Measurements from ENCODE around the gene PIGW.
"Not testable (repeated sequence)": the region's sequence is repeated elsewhere in the genome, so short reads cannot be mapped to it uniquely, and the experiment has no call there.

Gene PIGW

DNA sequence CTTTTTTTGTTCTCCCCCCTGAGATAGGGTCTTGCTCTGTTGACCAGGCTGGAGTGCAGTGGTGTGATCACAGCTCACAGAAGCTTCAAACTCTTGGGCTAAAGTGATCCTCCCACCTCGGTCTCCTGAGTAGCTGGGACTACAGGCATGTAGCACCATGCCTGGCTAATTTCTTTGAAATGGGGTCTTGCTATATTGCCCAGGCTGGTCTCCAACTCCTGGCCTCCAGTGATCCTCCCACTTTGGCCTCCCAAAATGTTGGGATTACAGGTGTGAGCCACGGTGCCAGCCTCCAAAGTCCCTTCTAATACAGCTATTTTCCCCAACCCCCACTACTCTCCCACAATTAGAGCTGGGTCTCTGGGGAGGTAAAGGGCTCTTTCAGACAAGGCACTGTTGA is 26.3 kb upstream of the PIGW start:
- not testable (repeated sequence) for H3K4me1 ChIP-seq (ENCODE audit: control insufficient read depth, insufficient read depth, low read length); H3K27ac ChIP-seq (ENCODE audit: low read length); H3K4me3 ChIP-seq (ENCODE audit: low read length); H3K27me3 ChIP-seq (ENCODE audit: control insufficient read depth, insufficient read depth, low read length); H3K9me3 ChIP-seq (ENCODE audit: control insufficient read depth, insufficient read depth, low read length); DNase-seq (ENCODE audit: low read depth, low spot score)
- WGBS (ENCODE audit: insufficient coverage, insufficient read length), result no CpG with 5 or more reads among the region's 2 CpGs
- H3K36me3 ChIP-seq (ENCODE audit: control insufficient read depth, insufficient read depth, low read length), result peaks cover 66% of the 10 kb centered on the region

DNA sequence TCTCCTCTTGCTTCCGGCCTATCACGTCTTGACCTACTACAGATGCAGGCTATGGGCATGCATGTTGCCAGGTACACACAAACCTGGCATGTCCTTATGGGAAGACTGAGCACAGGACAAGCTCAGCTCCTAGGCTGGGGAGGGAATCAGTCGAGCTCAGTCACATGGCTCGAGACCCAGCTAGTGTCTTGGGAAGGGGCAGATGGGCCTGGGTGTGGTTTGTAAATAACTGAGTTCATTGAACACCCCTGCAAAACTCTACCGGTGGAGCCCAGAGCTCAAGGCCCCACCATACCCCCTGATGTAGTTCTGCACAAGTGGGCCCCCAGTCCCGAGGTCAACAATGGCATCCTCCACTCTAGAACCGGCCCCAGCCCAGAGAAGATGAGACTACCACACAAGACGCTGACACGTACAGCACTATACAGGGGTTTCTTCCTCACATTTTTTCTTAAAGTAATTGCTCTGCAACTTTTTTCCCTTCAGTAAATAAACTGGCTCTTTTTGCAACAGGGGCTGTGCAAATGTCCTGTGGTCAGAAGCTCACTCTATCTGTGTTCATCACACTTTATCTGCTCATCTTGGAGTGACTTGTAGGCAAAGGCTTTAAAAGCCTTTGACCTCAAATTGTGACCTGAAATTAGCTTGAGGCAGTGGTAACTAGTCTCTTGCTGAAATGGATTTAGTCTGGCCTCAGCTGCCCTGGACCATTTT is 25.4 kb upstream of the PIGW start:
- Histone ChIP-seq H3K4me3 (ENCODE audit: low read length) (no peak overlapping the region), H3K4me1 (ENCODE audit: control insufficient read depth, insufficient read depth, low read length) (no peaks in the 10 kb centered on the region), H3K36me3 (ENCODE audit: control insufficient read depth, insufficient read depth, low read length) (peaks cover 62% of the 10 kb centered on the region), H3K9me3 (ENCODE audit: control insufficient read depth, insufficient read depth, low read length) (no peaks in the 10 kb centered on the region), H3K27me3 (ENCODE audit: control insufficient read depth, insufficient read depth, low read length) (no peaks in the 10 kb centered on the region), H3K27ac (ENCODE audit: low read length) (no peak overlapping the region)
- WGBS (ENCODE audit: insufficient coverage, insufficient read length), result no CpG with 5 or more reads among the region's 9 CpGs
- no peak for DNase-seq (ENCODE audit: low read depth, low spot score)

DNA sequence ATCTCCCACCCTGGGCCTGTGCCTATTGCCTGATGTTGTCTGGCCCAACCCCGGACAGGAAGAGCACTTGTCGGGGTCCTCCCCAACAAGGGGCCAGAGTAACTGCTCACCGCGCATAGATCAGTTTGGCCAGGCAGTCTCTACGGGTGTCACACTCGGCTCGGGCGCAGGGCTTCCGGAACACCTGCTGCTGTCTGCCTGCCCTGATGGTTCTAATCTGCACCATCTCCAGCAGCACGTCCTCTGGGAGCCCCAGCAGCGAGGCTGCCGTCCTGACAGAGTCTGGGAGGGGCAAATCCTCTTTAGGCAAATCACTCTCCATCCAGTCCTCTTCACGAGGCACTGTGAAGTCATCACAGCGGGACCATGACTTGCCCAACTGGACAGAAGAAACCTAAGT is 24.2 kb upstream of the PIGW start:
- Histone ChIP-seq H3K27ac (ENCODE audit: low read length) (no peak overlapping the region), H3K9me3 (ENCODE audit: control insufficient read depth, insufficient read depth, low read length) (no peaks in the 10 kb centered on the region), H3K27me3 (ENCODE audit: control insufficient read depth, insufficient read depth, low read length) (no peaks in the 10 kb centered on the region), H3K4me1 (ENCODE audit: control insufficient read depth, insufficient read depth, low read length) (no peaks in the 10 kb centered on the region), H3K36me3 (ENCODE audit: control insufficient read depth, insufficient read depth, low read length) (peaks cover 58% of the 10 kb centered on the region), H3K4me3 (ENCODE audit: low read length) (no peak overlapping the region)
- no CpG with 5 or more reads among the region's 14 CpGs for WGBS (ENCODE audit: insufficient coverage, insufficient read length)
- DNase-seq (ENCODE audit: low read depth, low spot score), result no peak

DNA sequence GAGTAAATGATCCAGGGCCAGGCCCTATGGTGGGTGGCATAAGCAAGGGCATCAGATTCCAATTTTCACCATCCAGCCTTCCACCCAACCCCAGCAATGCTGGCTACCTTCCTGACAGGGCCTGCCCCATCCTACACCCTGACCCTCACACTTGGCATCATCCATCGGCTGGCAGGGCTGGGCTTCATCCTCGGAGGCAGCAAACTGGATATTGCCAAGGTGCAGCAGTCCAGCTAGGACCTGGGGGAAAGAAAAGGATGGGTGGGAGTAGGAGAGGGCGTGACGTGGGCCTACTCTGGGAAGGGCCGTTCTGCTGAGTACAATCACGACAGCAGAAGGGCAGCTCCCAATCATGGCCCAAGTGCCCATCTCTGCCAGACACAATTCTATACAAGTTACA is 23.6 kb upstream of the PIGW start:
- Histone ChIP-seq H3K4me1 (ENCODE audit: control insufficient read depth, insufficient read depth, low read length) (no peaks in the 10 kb centered on the region), H3K4me3 (ENCODE audit: low read length) (no peak overlapping the region), H3K27me3 (ENCODE audit: control insufficient read depth, insufficient read depth, low read length) (no peaks in the 10 kb centered on the region), H3K36me3 (ENCODE audit: control insufficient read depth, insufficient read depth, low read length) (peaks cover 52% of the 10 kb centered on the region), H3K9me3 (ENCODE audit: control insufficient read depth, insufficient read depth, low read length) (no peaks in the 10 kb centered on the region), H3K27ac (ENCODE audit: low read length) (no peak overlapping the region)
- DNase-seq (ENCODE audit: low read depth, low spot score), result no peak
- WGBS (ENCODE audit: insufficient coverage, insufficient read length), result no CpG with 5 or more reads among the region's 6 CpGs

DNA sequence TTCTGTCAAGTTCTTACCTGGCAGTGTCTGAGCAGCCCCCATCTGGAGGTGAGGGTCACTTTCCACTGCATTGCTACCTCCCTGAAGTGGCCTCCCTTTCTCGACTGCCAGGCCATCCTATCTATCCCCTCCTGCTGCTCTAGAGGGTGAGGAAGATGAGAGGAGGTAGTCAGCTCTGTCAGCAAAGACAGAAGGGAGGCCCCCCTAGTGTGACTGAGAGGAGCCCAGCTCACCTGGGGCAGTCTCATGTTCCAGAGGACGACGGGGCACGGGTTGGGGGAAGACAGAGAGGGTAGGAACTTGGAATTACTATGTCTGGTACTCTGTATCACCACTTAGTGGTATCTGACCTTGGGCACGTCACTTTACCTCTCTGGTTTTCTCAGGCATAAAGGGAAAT is 22.1 kb upstream of the PIGW start:
- no peak overlapping the region for H3K27ac ChIP-seq (ENCODE audit: low read length)
- H3K9me3 ChIP-seq (ENCODE audit: control insufficient read depth, insufficient read depth, low read length), result no peaks in the 10 kb centered on the region
- H3K4me3 ChIP-seq (ENCODE audit: low read length), result no peak overlapping the region
- no peaks in the 10 kb centered on the region for H3K27me3 ChIP-seq (ENCODE audit: control insufficient read depth, insufficient read depth, low read length)
- DNase-seq (ENCODE audit: low read depth, low spot score), result no peak
- peaks cover 40% of the 10 kb centered on the region for H3K36me3 ChIP-seq (ENCODE audit: control insufficient read depth, insufficient read depth, low read length)
- no CpG with 5 or more reads among the region's 5 CpGs for whole genome bisulfite sequencing (ENCODE audit: insufficient coverage, insufficient read length)
- no peaks in the 10 kb centered on the region for H3K4me1 ChIP-seq (ENCODE audit: control insufficient read depth, insufficient read depth, low read length)

DNA sequence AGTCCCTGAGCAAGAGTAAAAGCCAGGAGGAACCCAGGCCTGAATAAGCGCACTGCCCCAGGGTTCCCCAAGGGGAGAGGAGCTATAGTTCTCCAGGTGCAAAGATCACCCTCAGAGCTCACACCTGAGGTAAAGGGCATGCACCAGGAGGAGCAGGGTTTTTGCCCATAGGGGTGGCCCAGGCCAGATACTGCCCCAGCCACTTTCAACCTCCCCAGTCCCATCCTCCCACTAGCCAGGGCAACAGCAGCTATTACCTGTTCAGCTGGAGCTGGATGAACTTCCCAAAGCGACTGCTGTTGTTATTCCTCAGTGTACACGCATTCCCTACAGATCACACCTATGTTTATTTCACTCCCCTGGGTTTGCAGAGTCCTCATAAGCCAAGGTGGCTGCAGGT is 19.9 kb upstream of the PIGW start:
- no peak overlapping the region for H3K27ac ChIP-seq (ENCODE audit: low read length)
- H3K9me3 ChIP-seq (ENCODE audit: control insufficient read depth, insufficient read depth, low read length), result no peaks in the 10 kb centered on the region
- H3K36me3 ChIP-seq (ENCODE audit: control insufficient read depth, insufficient read depth, low read length), result peaks cover 31% of the 10 kb centered on the region
- H3K4me1 ChIP-seq (ENCODE audit: control insufficient read depth, insufficient read depth, low read length), result no peaks in the 10 kb centered on the region
- no CpG with 5 or more reads among the region's 3 CpGs for WGBS (ENCODE audit: insufficient coverage, insufficient read length)
- H3K4me3 ChIP-seq (ENCODE audit: low read length), result no peak overlapping the region
- no peaks in the 10 kb centered on the region for H3K27me3 ChIP-seq (ENCODE audit: control insufficient read depth, insufficient read depth, low read length)
- no peak for DNase-seq (ENCODE audit: low read depth, low spot score)

DNA sequence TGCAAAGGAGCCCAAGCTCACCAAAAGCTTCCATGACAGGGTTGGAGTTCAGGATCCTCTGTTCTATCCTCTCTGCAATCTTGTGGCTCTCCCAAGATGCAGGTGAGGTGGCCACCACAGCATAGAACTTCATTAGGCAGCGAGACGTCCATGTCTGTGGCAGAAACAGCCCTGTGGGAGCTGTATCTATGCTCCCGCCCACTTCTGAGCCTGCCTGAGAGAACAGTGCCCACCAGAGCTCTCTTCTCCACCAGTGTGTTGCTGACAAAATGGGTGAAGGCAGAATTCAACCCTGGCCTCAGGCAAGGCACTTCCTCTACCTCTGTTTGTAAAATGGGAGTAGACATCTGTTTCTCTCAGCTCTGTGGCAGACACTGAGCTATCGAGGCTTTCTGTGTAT is 18.9 kb upstream of the PIGW start:
- no peaks in the 10 kb centered on the region for H3K27me3 ChIP-seq (ENCODE audit: control insufficient read depth, insufficient read depth, low read length)
- no peak for DNase-seq (ENCODE audit: low read depth, low spot score)
- H3K4me3 ChIP-seq (ENCODE audit: low read length), result no peak overlapping the region
- H3K4me1 ChIP-seq (ENCODE audit: control insufficient read depth, insufficient read depth, low read length), result no peaks in the 10 kb centered on the region
- peaks cover 22% of the 10 kb centered on the region for H3K36me3 ChIP-seq (ENCODE audit: control insufficient read depth, insufficient read depth, low read length)
- no CpG with 5 or more reads among the region's 4 CpGs for WGBS (ENCODE audit: insufficient coverage, insufficient read length)
- H3K9me3 ChIP-seq (ENCODE audit: control insufficient read depth, insufficient read depth, low read length), result no peaks in the 10 kb centered on the region
- no peak overlapping the region for H3K27ac ChIP-seq (ENCODE audit: low read length)

DNA sequence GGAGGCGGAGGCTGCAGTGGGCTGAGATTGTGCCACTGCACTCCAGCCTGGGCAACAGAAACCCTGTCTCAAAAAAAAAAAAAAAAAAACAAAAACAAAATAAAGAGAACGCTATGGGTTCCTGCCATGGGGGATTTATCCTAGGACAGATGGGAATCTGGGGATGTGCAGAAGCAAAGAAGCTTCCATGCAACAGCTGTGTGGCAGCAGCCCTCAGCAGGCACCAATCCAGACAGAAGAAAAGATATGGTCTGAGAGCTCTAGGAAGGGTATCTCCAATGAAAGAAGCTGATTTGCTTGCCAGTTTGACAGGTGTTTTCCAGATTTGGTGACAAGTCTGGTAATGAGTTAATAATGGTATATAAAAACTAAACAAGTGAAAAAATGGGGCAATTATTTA is 11.7 kb upstream of the PIGW start:
- H3K27me3 ChIP-seq (ENCODE audit: control insufficient read depth, insufficient read depth, low read length), result no peaks in the 10 kb centered on the region
- H3K36me3 ChIP-seq (ENCODE audit: control insufficient read depth, insufficient read depth, low read length), result peaks cover 31% of the 10 kb centered on the region
- no peak overlapping the region for H3K4me3 ChIP-seq (ENCODE audit: low read length)
- H3K27ac ChIP-seq (ENCODE audit: low read length), result no peak overlapping the region
- H3K4me1 ChIP-seq (ENCODE audit: control insufficient read depth, insufficient read depth, low read length), result no peaks in the 10 kb centered on the region
- WGBS (ENCODE audit: insufficient coverage, insufficient read length), result no CpG with 5 or more reads among the region's 2 CpGs
- DNase-seq (ENCODE audit: low read depth, low spot score), result no peak
- no peaks in the 10 kb centered on the region for H3K9me3 ChIP-seq (ENCODE audit: control insufficient read depth, insufficient read depth, low read length)

DNA sequence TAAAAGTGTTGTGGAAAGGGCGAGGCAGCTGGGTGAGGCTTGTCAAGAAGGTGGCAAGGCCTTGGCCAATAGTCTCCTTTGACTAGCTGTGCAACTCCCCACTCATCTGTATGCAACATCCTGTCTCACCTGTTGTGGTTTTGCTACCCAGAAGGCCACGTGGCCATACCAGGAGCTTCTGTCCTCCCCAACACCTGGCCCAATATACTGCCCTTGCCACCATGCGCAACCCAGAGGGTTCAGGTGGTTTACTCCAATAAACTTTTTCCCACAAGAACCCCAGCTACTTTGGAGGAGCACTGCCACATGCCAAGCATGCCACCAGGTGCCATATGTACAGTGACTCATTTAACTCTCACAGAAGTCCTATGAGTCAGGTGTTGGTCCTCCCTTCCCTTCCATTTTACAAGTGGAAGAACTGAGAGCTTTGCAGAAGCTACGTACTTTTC is 10.3 kb upstream of the PIGW start:
- no peak overlapping the region for H3K27ac ChIP-seq (ENCODE audit: low read length)
- no peak overlapping the region for H3K4me3 ChIP-seq (ENCODE audit: low read length)
- H3K4me1 ChIP-seq (ENCODE audit: control insufficient read depth, insufficient read depth, low read length), result no peaks in the 10 kb centered on the region
- peaks cover 35% of the 10 kb centered on the region for H3K36me3 ChIP-seq (ENCODE audit: control insufficient read depth, insufficient read depth, low read length)
- H3K27me3 ChIP-seq (ENCODE audit: control insufficient read depth, insufficient read depth, low read length), result no peaks in the 10 kb centered on the region
- H3K9me3 ChIP-seq (ENCODE audit: control insufficient read depth, insufficient read depth, low read length), result no peaks in the 10 kb centered on the region
- no CpG with 5 or more reads among the region's 4 CpGs for WGBS (ENCODE audit: insufficient coverage, insufficient read length)
- DNase-seq (ENCODE audit: low read depth, low spot score), result no peak

DNA sequence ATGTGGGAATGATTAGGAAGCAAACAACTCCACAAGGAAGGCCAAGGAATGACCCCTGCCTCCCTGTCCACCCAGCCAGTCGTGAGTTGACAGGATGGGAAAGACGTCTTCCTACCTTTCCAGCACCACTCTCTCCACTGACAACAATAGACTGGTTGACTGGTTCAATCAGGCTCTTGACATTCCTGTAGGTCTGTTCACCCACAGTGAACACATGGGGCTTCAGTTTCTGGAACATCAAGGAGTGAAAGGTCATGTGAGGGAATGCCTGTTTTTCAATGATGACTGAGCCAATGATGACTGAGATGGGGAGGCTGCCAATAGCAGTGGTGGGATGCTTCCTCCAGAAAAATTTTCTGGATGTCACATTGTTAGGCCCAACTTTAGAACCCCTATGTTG is 9.7 kb upstream of the PIGW start:
- Histone ChIP-seq H3K4me3 (ENCODE audit: low read length) (no peak overlapping the region), H3K36me3 (ENCODE audit: control insufficient read depth, insufficient read depth, low read length) (peaks cover 35% of the 10 kb centered on the region)

DNA sequence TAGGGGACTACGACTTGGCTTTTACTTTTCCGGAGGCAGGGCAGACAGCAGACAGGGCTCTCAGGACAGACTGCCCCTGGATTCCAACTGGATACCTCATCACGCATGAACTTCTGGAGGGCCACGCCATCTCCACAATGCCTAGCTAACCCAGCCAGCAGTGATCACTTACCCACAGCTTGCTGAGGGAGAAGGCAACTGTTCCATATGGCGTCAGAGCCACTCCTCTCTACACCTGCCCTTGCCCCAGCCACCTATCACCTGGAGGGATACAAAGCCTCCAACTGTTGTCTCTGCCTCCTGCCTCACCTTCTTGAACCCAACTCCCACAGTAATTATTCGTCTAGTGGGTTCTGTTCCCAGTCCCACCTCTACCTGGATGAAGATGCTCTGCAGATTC is 8.9 kb upstream of the PIGW start:
- WGBS (ENCODE audit: insufficient coverage, insufficient read length), result no CpG with 5 or more reads among the region's 6 CpGs
- peaks cover 35% of the 10 kb centered on the region for H3K36me3 ChIP-seq (ENCODE audit: control insufficient read depth, insufficient read depth, low read length)
- no peak overlapping the region for H3K4me3 ChIP-seq (ENCODE audit: low read length)
- no peak for DNase-seq (ENCODE audit: low read depth, low spot score)
- H3K27ac ChIP-seq (ENCODE audit: low read length), result no peak overlapping the region
- H3K4me1 ChIP-seq (ENCODE audit: control insufficient read depth, insufficient read depth, low read length), result no peaks in the 10 kb centered on the region
- H3K27me3 ChIP-seq (ENCODE audit: control insufficient read depth, insufficient read depth, low read length), result no peaks in the 10 kb centered on the region
- no peaks in the 10 kb centered on the region for H3K9me3 ChIP-seq (ENCODE audit: control insufficient read depth, insufficient read depth, low read length)

More for the DNA sequence above, 9.7 kb upstream of the PIGW start:
- H3K4me1 ChIP-seq (ENCODE audit: control insufficient read depth, insufficient read depth, low read length), result no peaks in the 10 kb centered on the region
- no peak for DNase-seq (ENCODE audit: low read depth, low spot score)
- WGBS (ENCODE audit: insufficient coverage, insufficient read length), result no CpG with 5 or more reads among the region's 2 CpGs
- H3K27ac ChIP-seq (ENCODE audit: low read length), result no peak overlapping the region
- H3K27me3 ChIP-seq (ENCODE audit: control insufficient read depth, insufficient read depth, low read length), result no peaks in the 10 kb centered on the region
- no peaks in the 10 kb centered on the region for H3K9me3 ChIP-seq (ENCODE audit: control insufficient read depth, insufficient read depth, low read length)

Data from iPS DF 6.9 (cell line).